GM12892 (cell line): ENCODE measurements around the gene RGS9BP. TPM values are rescaled to one million over a fixed set of nuclear protein-coding genes. Genes with fewer than 3 reads are reported as not detected.
"Not testable (repeated sequence)": the region's sequence is repeated elsewhere in the genome, so short reads cannot be mapped to it uniquely, and the experiment has no call there.

Source experiments
- DNase-seq: peaks from one replicate; pipeline ENCODE4 v3.0.0; 2011; ENCODE audit not compliant: insufficient read length
- FAIRE-seq: peaks from 2 replicates; lab custom pipeline; 2011; peaks lifted over from hg19 to GRCh38; lab: Jason Lieb, UNC
- POLR2A ChIP-seq: IDR thresholded peaks from 2 replicates; pipeline ENCODE4 v1.6.1; 2011; ENCODE audit warnings: low read depth, low read length, control low read depth
- POLR2AphosphoS5 ChIP-seq: IDR thresholded peaks from 2 replicates; pipeline ENCODE4 v1.6.1; 2011; ENCODE audit warnings: low read depth, low read length, control low read depth
- TAF1 ChIP-seq: IDR thresholded peaks from 2 replicates; pipeline ENCODE4 v1.6.1; 2011; ENCODE audit warnings: low read depth, mild to moderate bottlenecking, control low read depth, low read length, borderline replicate concordance
- polyA plus RNA-seq: library from polyadenylated mRNA; unstranded; fragments of >200 nt; gene quantifications from one replicate; pipeline ENCODE4 v1.2.1, GENCODE V29; 2012; ENCODE audit warnings: missing spikeins, inconsistent platforms; ENCODE audit not compliant: missing spikeins

The RGS9BP gene
- polyA plus RNA-seq: 0.08 TPM

- FAIRE-seq (peak; percentile 36), DNase-seq (peak; percentile 39)
- TF ChIP-seq TAF1 (no peak), POLR2A (no peak), POLR2AphosphoS5 (no peak)
Measured at GRCh38 chr19:32675720-32676185, at the start of gene RGS9BP. TSS of gene RGS9BP (plus strand) at chr19:32675848. CDS start at chr19:32676264, 416 bp downstream.

- DNase-seq (no peak), FAIRE-seq (peak; percentile 14)
- TF ChIP-seq POLR2A (no peak), TAF1 (no peak), POLR2AphosphoS5 (no peak)
Measured at GRCh38 chr19:32626969-32627368, 48.7 kb upstream of the RGS9BP start.

GRCh38 chr19:32627714-32628270, 47.9 kb upstream of the RGS9BP start:
- FAIRE-seq (no peak), DNase-seq (no peak)
- TF ChIP-seq POLR2AphosphoS5 (no peak), TAF1 (no peak), POLR2A (no peak)

GRCh38 chr19:32630338-32630737, 45.3 kb upstream of the RGS9BP start:
- FAIRE-seq (no peak), DNase-seq (no peak)
- TF ChIP-seq POLR2AphosphoS5 (no peak), POLR2A (no peak), TAF1 (no peak)

- DNase-seq (no peak), FAIRE-seq (no peak)
- TF ChIP-seq TAF1 (no peak), POLR2A (no peak), POLR2AphosphoS5 (no peak)
Measured at GRCh38 chr19:32631381-32631780, 44.3 kb upstream of the RGS9BP start.

- no peak for TF ChIP-seq TAF1
- no peak for TF ChIP-seq POLR2AphosphoS5
- FAIRE-seq: no peak
- no peak for DNase-seq
Measured at GRCh38 chr19:32637480-32637879, 38.2 kb upstream of the RGS9BP start.

GRCh38 chr19:32638625-32639024, 37.0 kb upstream of the RGS9BP start:
- DNase-seq: no peak
- TF ChIP-seq TAF1: no peak
- TF ChIP-seq POLR2A: no peak
- no peak for FAIRE-seq

- DNase-seq (no peak), FAIRE-seq (no peak)
- TF ChIP-seq TAF1 (no peak), POLR2AphosphoS5 (no peak), POLR2A (no peak)
Measured at GRCh38 chr19:32642771-32643170, 32.9 kb upstream of the RGS9BP start.

- DNase-seq (no peak), FAIRE-seq (no peak)
- no peak for TF ChIP-seq TAF1
- TF ChIP-seq POLR2AphosphoS5: no peak
- no peak for TF ChIP-seq POLR2A
Measured at GRCh38 chr19:32646556-32646955, 29.1 kb upstream of the RGS9BP start.

GRCh38 chr19:32647361-32647760, 28.3 kb upstream of the RGS9BP start:
- no peak for DNase-seq
- TF ChIP-seq TAF1: no peak
- no peak for TF ChIP-seq POLR2A
- no peak for TF ChIP-seq POLR2AphosphoS5
- no peak for FAIRE-seq

GRCh38 chr19:32649751-32650150, 25.9 kb upstream of the RGS9BP start:
- FAIRE-seq (no peak), DNase-seq (no peak)
- TF ChIP-seq POLR2A (no peak), POLR2AphosphoS5 (no peak), TAF1 (no peak)

- no peak for FAIRE-seq
- DNase-seq: no peak
- no peak for TF ChIP-seq TAF1
- no peak for TF ChIP-seq POLR2AphosphoS5
- TF ChIP-seq POLR2A: no peak
Measured at GRCh38 chr19:32650671-32651070, 25.0 kb upstream of the RGS9BP start.

- FAIRE-seq (no peak), DNase-seq (no peak)
- TF ChIP-seq POLR2AphosphoS5: no peak
- TF ChIP-seq TAF1: no peak
- no peak for TF ChIP-seq POLR2A
Measured at GRCh38 chr19:32651729-32652140, 23.9 kb upstream of the RGS9BP start.

GRCh38 chr19:32652331-32652730, 23.3 kb upstream of the RGS9BP start:
- FAIRE-seq, DNase-seq: not testable (repeated sequence)
